Esophagus squamous epithelium (tissue), 4 donors: ENCODE measurements around the gene FLVCR2.

Experiments
- CTCF ChIP-seq, 6 experiments: fragments of 450-650 bp in 4 of 6; fragments of 200-600 bp in 2 of 6; sonication (generic) in 2 of 6; IDR thresholded peaks; one replicate each; pipeline ENCODE4 v1.5.1; 2016 to 2019; ENCODE audit warnings: antibody characterized with exemption in 6 of 6, mild to moderate bottlenecking in 4 of 6, moderate library complexity in 4 of 6
- POLR2A ChIP-seq, 4 donors: fragments of 450-650 bp; IDR thresholded peaks; one replicate each; pipeline ENCODE4 v1.6.1; 2017; ENCODE audit warnings: antibody characterized with exemption in 4 of 4, mild to moderate bottlenecking in 4 of 4, moderate library complexity in 3 of 4

- TF ChIP-seq CTCF (IDR thresholded peaks at IDR 0.05) (no peak), POLR2A (IDR thresholded peaks at IDR 0.05) (no peak)
Observed at GRCh38 chr14:75562089-75562488, 16.3 kb upstream of the FLVCR2 start.
